ENCODE results near the gene ZNF524. TPM values are rescaled to one million over a fixed set of nuclear protein-coding genes. Genes with fewer than 3 reads are reported as not detected.

The ZNF524 gene
- polyA plus RNA-seq, 1 of the 3 experiments (the other 2 are of a cell fraction): 7.3 TPM

DNA sequence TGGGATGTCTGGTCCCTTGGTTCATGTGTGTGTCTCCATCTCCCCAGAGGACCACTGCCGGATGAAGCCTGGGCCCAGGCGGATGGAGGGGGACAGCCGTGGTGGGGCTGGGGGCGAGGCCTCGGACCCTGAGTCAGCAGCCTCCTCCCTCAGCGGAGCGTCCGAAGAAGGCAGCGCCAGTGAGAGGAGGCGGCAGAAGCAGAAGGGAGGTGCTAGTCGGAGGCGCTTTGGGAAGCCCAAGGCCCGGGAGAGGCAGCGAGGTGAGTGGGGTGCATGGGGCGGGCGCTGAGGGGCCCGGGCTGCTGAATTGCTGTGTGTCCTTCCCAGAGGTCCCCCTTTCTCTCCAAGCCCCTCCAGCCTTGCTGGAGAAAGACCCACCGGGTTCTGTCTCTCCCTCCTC, 51.1 kb downstream of the ZNF524 start:
- no peaks in the 10 kb centered on the region for H3K9me2 ChIP-seq
- peaks cover 9% of the 10 kb centered on the region for H4K20me1 ChIP-seq (ENCODE audit: insufficient read depth)
- no peak overlapping the region for H3K4me2 ChIP-seq
- H2AFZ ChIP-seq (ENCODE audit: low read depth): no peak overlapping the region
- WGBS (ENCODE audit: low lambda C conversion rate): 85% methylated on average over 18 of the region's 18 CpGs
- ChIA-PET CTCF (no interaction called here), POLR2A (no interaction called here)
- TF ChIP-seq FOXM1 (IDR thresholded peaks at IDR 0.05; ENCODE audit: low read depth) (no peak), EZH2phosphoT487 (IDR thresholded peaks at IDR 0.05; ENCODE audit: borderline replicate concordance, low read depth) (no peak), IRF3 (IDR thresholded peaks at IDR 0.05; ENCODE audit: low read depth, low read length) (no peak), TAF1 (IDR thresholded peaks at IDR 0.05; ENCODE audit: borderline replicate concordance, low read depth, low read length) (no peak), SMC3 (IDR thresholded peaks at IDR 0.05; ENCODE audit: low read depth, low read length) (no peak), JUND (IDR thresholded peaks at IDR 0.05) (no peak)
- TF ChIP-seq, protein P1, sequence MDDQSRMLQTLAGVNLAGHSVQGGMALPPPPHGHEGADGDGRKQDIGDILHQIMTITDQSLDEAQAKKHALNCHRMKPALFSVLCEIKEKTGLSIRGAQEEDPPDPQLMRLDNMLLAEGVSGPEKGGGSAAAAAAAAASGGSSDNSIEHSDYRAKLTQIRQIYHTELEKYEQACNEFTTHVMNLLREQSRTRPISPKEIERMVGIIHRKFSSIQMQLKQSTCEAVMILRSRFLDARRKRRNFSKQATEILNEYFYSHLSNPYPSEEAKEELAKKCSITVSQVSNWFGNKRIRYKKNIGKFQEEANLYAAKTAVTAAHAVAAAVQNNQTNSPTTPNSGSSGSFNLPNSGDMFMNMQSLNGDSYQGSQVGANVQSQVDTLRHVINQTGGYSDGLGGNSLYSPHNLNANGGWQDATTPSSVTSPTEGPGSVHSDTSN (IDR thresholded peaks at IDR 0.05): no peak
- TF ChIP-seq, protein P2, sequence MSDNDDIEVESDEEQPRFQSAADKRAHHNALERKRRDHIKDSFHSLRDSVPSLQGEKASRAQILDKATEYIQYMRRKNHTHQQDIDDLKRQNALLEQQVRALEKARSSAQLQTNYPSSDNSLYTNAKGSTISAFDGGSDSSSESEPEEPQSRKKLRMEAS (IDR thresholded peaks at IDR 0.05; ENCODE audit: low read depth): no peak
- H3K4me1 ChIP-seq (ENCODE audit: control insufficient read depth in 1 of 2, insufficient read depth in 2 of 2, low read depth in 1 of 2, low read length in 1 of 2): peaks cover 5 to 21% of the 10 kb centered on the region in 2 experiments; a peak in 2 of 4 replicates
- H3K79me2 ChIP-seq (ENCODE audit: insufficient read depth): peaks cover 21% of the 10 kb centered on the region
- no peak overlapping the region for H3K4me3 ChIP-seq (ENCODE audit: low read depth in 2 of 2, low read length in 1 of 2)
- peaks cover 6 to 18% of the 10 kb centered on the region in 2 experiments for H3K36me3 ChIP-seq (replicated peaks in 1 of 2; ENCODE audit: control insufficient read depth in 1 of 2, insufficient read depth in 2 of 2, low read length in 1 of 2)
- H3F3A ChIP-seq (replicated peaks; ENCODE audit: insufficient read depth): peaks cover 16% of the 10 kb centered on the region
- H3K9ac ChIP-seq: no peak overlapping the region
- no peaks in the 10 kb centered on the region for H3K9me3 ChIP-seq
- no peak for DNase-seq
- H3K27me3 ChIP-seq (ENCODE audit: insufficient read depth): no peaks in the 10 kb centered on the region
- no peak overlapping the region; a peak in 1 of 4 replicates for H3K27ac ChIP-seq (ENCODE audit: low read depth in 2 of 2, low read length in 1 of 2)

DNA sequence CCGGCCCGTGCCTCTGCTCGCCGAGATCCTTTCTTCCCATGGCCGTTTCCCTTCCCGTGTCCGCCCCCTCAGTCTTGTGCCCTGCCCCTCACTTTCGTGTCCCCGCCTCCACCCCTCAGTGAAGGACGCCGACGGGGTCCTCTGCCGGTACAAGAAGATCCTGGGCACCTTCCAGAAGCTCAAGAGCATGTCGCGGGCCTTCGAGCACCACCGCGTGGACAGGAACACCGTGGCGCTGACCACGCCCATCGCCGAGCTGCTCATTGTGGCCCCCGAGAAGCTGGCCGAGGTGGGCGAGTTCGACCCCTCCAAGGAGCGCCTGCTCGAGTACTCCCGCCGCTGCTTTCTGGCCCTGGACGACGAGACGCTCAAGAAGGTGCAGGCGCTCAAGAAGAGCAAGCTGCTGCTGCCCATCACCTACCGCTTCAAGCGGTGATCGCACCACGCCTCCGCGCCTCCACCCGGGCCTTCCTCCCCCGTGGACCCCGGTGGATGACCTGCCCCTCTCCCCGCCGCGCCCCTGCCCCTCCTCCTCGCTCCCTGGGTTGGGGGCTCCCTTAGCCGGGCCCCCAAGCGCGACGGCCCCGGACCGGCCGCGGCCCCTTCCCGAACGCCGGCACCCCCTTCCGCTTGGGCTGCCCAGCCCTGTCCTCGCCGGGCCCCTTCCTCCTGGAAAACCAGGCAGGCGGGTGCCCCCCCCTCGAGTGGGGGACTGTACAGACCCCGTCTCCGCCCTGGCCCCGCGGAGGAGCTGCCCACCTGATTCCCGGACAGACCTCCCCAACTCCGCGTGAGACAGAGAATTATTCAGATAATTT, 52.4 kb downstream of the ZNF524 start:
- Histone ChIP-seq H3K9me2 (no peaks in the 10 kb centered on the region), H3K27me3 (ENCODE audit: insufficient read depth) (no peaks in the 10 kb centered on the region), H3K9ac (no peak overlapping the region), H3K4me2 (peak overlapping the region; percentile 84; the same call in 1 of the 2 replicates), H2AFZ (ENCODE audit: low read depth) (no peak overlapping the region), H3K27ac (ENCODE audit: low read depth in 2 of 2, low read length in 1 of 2) (no peak overlapping the region; a peak in 2 of 4 replicates), H4K20me1 (ENCODE audit: insufficient read depth) (peaks cover 21% of the 10 kb centered on the region), H3K4me3 (ENCODE audit: low read depth in 2 of 2, low read length in 1 of 2) (no peak overlapping the region), H3K4me1 (ENCODE audit: control insufficient read depth in 1 of 2, insufficient read depth in 2 of 2, low read depth in 1 of 2, low read length in 1 of 2) (peaks cover 7 to 26% of the 10 kb centered on the region in 2 experiments; a peak in 2 of 4 replicates), H3K9me3 (no peaks in the 10 kb centered on the region), H3K79me2 (ENCODE audit: insufficient read depth) (peaks cover 26% of the 10 kb centered on the region), H3K36me3 (replicated peaks in 1 of 2; ENCODE audit: control insufficient read depth in 1 of 2, insufficient read depth in 2 of 2, low read length in 1 of 2) (peaks cover 16 to 21% of the 10 kb centered on the region in 2 experiments), H3F3A (replicated peaks; ENCODE audit: insufficient read depth) (peaks cover 6% of the 10 kb centered on the region)
- TF ChIP-seq MXI1 (IDR thresholded peaks at IDR 0.05; ENCODE audit: low read depth, low read length) (no peak), MEF2A (IDR thresholded peaks at IDR 0.05; ENCODE audit: borderline replicate concordance, low read depth) (no peak)
- TF ChIP-seq, protein P2 (IDR thresholded peaks at IDR 0.05; ENCODE audit: low read depth): no peak
- ChIA-PET POLR2A (interaction anchor here (0.5 to 1.0 kb wide), 2 partner anchors 20 to 584 kb away, joined by 3 read pairs; no protein-coding TSS in a partner anchor), CTCF (interaction anchor here (0.6 to 3.9 kb wide), 10 partner anchors 15 to 200 kb away, joined by 3 to 36 read pairs (median 4); partner anchors contain the start of gene ZNF784)
- WGBS (ENCODE audit: low lambda C conversion rate): 96% methylated on average over 50 of the region's 71 CpGs
- DNase-seq: no peak

Other genes starting within 250 kb of the ZNF524 start
- 0.58 and 0.74 TPM in 2 replicates for gene COX6B2, start 245.6 kb upstream of the ZNF524 start, polyA plus RNA-seq (2012; rRNA removed)
- not detected in 2 replicates for gene GARIN5B, start 237.0 kb upstream of the ZNF524 start, polyA plus RNA-seq (2012; rRNA removed)
- 13.2 and 16.1 TPM in 2 replicates for gene IL11, start 229.8 kb upstream of the ZNF524 start, polyA plus RNA-seq (2012; rRNA removed)
- 0.77 and 0.91 TPM in 2 replicates for gene TMEM190, start 223.5 kb upstream of the ZNF524 start, polyA plus RNA-seq (2012; rRNA removed)
- gene TMEM238, start 216.0 kb upstream of the ZNF524 start, polyA plus RNA-seq (2012; rRNA removed): 0.08 and 0.12 TPM in 2 replicates
- gene RPL28, start 214.4 kb upstream of the ZNF524 start, polyA plus RNA-seq (2012; rRNA removed): 2,297 and 2,368 TPM in 2 replicates
- 84.7 and 133 TPM in 2 replicates for gene UBE2S, start 192.5 kb upstream of the ZNF524 start, polyA plus RNA-seq (2012; rRNA removed)
- 0.02 TPM in 1 of 2 replicates, not detected in the other for gene SHISA7, start 157.0 kb upstream of the ZNF524 start, polyA plus RNA-seq (2012; rRNA removed)
- 60.9 and 65.4 TPM in 2 replicates for gene ISOC2, start 138.6 kb upstream of the ZNF524 start, polyA plus RNA-seq (2012; rRNA removed)
- not detected in 2 replicates for gene C19orf85, start 135.5 kb upstream of the ZNF524 start, polyA plus RNA-seq (2012; rRNA removed)
- gene ZNF628, start 123.7 kb upstream of the ZNF524 start, polyA plus RNA-seq (2012; rRNA removed): 0.73 and 1.6 TPM in 2 replicates
- 84.4 and 89.9 TPM in 2 replicates for gene NAT14, start 115.1 kb upstream of the ZNF524 start, polyA plus RNA-seq (2012; rRNA removed)
- 2.6 and 4.9 TPM in 2 replicates for gene SSC5D, start 111.9 kb upstream of the ZNF524 start, polyA plus RNA-seq (2012; rRNA removed)
- gene SBK2, start 63.2 kb upstream of the ZNF524 start, polyA plus RNA-seq (2012; rRNA removed): 0.20 and 0.28 TPM in 2 replicates
- 0.03 and 0.05 TPM in 2 replicates for gene SBK3, start 54.7 kb upstream of the ZNF524 start, polyA plus RNA-seq (2012; rRNA removed)
- gene ZNF579, start 19.4 kb upstream of the ZNF524 start, polyA plus RNA-seq (2012; rRNA removed): 3.5 and 5.9 TPM in 2 replicates
- 5.2 and 5.7 TPM in 2 replicates for gene FIZ1, start 771 bp upstream of the ZNF524 start, polyA plus RNA-seq (2012; rRNA removed)
- gene ZNF865, start 5.4 kb downstream of the ZNF524 start, polyA plus RNA-seq (2012; rRNA removed): 3.4 and 5.0 TPM in 2 replicates
- gene ZNF784, start 24.3 kb downstream of the ZNF524 start, polyA plus RNA-seq (2012; rRNA removed): 5.0 and 5.5 TPM in 2 replicates
- 14.0 and 21.9 TPM in 2 replicates for gene ZNF580, start 40.7 kb downstream of the ZNF524 start, polyA plus RNA-seq (2012; rRNA removed)
- 24.2 and 24.7 TPM in 2 replicates for gene ZNF581, start 43.4 kb downstream of the ZNF524 start, polyA plus RNA-seq (2012; rRNA removed)
- gene CCDC106, start 47.9 kb downstream of the ZNF524 start, polyA plus RNA-seq (2012; rRNA removed): 20.1 and 27.1 TPM in 2 replicates
- 217 and 321 TPM in 2 replicates for gene U2AF2, start 54.7 kb downstream of the ZNF524 start, polyA plus RNA-seq (2012; rRNA removed)
- gene EPN1, start 74.9 kb downstream of the ZNF524 start, polyA plus RNA-seq (2012; rRNA removed): 72.0 and 134 TPM in 2 replicates
- gene NLRP9, start 138.1 kb downstream of the ZNF524 start, polyA plus RNA-seq (2012; rRNA removed): not detected in 2 replicates
- gene RFPL4A, start 158.8 kb downstream of the ZNF524 start, polyA plus RNA-seq (2012; rRNA removed): 0.06 TPM in 1 of 2 replicates, not detected in the other
- gene RFPL4AL1, start 168.8 kb downstream of the ZNF524 start, polyA plus RNA-seq (2012; rRNA removed): not detected in 2 replicates
- 0.02 TPM in 1 of 2 replicates, not detected in the other for gene NLRP11, start 231.7 kb downstream of the ZNF524 start, polyA plus RNA-seq (2012; rRNA removed)
- gene NLRP4, start 236.3 kb downstream of the ZNF524 start, polyA plus RNA-seq (2012; rRNA removed): 0.02 and 0.03 TPM in 2 replicates